H1 (cell line): Measurements from ENCODE around the gene MXRA7.

Experiments
- CBX5 ChIP-seq: fragments of 300-800, 300-1000 bp; sonication (generic); IDR thresholded peaks from 2 replicates; pipeline ENCODE4 v1.7.1; 2016; ENCODE audit warnings: antibody characterized with exemption, low read length, low read depth
- CHD2 ChIP-seq: IDR thresholded peaks from 2 replicates; pipeline ENCODE4 v1.6.1; 2012; ENCODE audit warnings: low read length, improper control_type of control experiment
- FOSL1 ChIP-seq: IDR thresholded peaks from 2 replicates; pipeline ENCODE4 v1.6.1; 2011; ENCODE audit warnings: mild to moderate bottlenecking, low read depth, low read length, moderate library complexity; ENCODE audit not compliant: insufficient read depth
- JUN ChIP-seq: IDR thresholded peaks from 2 replicates; pipeline ENCODE4 v1.6.1; 2011; ENCODE audit warnings: low read depth, mild to moderate bottlenecking, improper control_type of control experiment, low read length
- MAX ChIP-seq: IDR thresholded peaks from 2 replicates; pipeline ENCODE4 v1.6.1; 2012; ENCODE audit warnings: inconsistent platforms
- SUZ12 ChIP-seq: fragments of 200-600 bp; sonication (generic); IDR thresholded peaks from 2 replicates; pipeline ENCODE4 v1.6.1; 2012; ENCODE audit warnings: mild to moderate bottlenecking, inconsistent platforms, low read length, moderate library complexity, mixed read lengths
- YY1 ChIP-seq: IDR thresholded peaks from 2 replicates; pipeline ENCODE4 v1.6.1; 2011; ENCODE audit warnings: low read depth, mild to moderate bottlenecking, low read length
- TF ChIP-seq, protein P1 (sequence below), 3 experiments: IDR thresholded peaks; 1 replicate in 2 of 3; 2 replicates in 1 of 3; pipeline versions ENCODE4 v1.5.1 to v1.6.1; 2011; ENCODE audit warnings: low read length in 3 of 3, mild to moderate bottlenecking in 3 of 3, inconsistent platforms in 2 of 3, low read depth in 1 of 3, moderate library complexity in 1 of 3; ENCODE audit not compliant: insufficient read depth in 1 of 3; ENCODE audit errors: control extremely low read depth in 1 of 3
- TF ChIP-seq, protein P2 (sequence below): IDR thresholded peaks from 2 replicates; pipeline ENCODE4 v1.6.1; 2011; ENCODE audit warnings: low read length, improper control_type of control experiment
- TF ChIP-seq, protein P3 (sequence below): fragments of 300-600 bp; sonication (generic); IDR thresholded peaks from 2 replicates; pipeline ENCODE4 v1.7.1; 2012; ENCODE audit warnings: low read length, moderate library complexity, mild to moderate bottlenecking, inconsistent platforms; ENCODE audit not compliant: insufficient replicate concordance

GRCh38 chr17:76658242-76658662 is 52.5 kb downstream of the MXRA7 start:
- TF ChIP-seq, protein P1, sequence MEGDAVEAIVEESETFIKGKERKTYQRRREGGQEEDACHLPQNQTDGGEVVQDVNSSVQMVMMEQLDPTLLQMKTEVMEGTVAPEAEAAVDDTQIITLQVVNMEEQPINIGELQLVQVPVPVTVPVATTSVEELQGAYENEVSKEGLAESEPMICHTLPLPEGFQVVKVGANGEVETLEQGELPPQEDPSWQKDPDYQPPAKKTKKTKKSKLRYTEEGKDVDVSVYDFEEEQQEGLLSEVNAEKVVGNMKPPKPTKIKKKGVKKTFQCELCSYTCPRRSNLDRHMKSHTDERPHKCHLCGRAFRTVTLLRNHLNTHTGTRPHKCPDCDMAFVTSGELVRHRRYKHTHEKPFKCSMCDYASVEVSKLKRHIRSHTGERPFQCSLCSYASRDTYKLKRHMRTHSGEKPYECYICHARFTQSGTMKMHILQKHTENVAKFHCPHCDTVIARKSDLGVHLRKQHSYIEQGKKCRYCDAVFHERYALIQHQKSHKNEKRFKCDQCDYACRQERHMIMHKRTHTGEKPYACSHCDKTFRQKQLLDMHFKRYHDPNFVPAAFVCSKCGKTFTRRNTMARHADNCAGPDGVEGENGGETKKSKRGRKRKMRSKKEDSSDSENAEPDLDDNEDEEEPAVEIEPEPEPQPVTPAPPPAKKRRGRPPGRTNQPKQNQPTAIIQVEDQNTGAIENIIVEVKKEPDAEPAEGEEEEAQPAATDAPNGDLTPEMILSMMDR (IDR thresholded peaks at IDR 0.05; ENCODE audit: control extremely low read depth in 1 of 3, insufficient read depth in 1 of 3, low read depth in 1 of 3, low read length in 3 of 3): no peak
- TF ChIP-seq, protein P2, sequence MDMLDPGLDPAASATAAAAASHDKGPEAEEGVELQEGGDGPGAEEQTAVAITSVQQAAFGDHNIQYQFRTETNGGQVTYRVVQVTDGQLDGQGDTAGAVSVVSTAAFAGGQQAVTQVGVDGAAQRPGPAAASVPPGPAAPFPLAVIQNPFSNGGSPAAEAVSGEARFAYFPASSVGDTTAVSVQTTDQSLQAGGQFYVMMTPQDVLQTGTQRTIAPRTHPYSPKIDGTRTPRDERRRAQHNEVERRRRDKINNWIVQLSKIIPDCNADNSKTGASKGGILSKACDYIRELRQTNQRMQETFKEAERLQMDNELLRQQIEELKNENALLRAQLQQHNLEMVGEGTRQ: no peak
- TF ChIP-seq FOSL1: no peak
- TF ChIP-seq CHD2: no peak
- no peak for TF ChIP-seq YY1
- TF ChIP-seq, protein P3, sequence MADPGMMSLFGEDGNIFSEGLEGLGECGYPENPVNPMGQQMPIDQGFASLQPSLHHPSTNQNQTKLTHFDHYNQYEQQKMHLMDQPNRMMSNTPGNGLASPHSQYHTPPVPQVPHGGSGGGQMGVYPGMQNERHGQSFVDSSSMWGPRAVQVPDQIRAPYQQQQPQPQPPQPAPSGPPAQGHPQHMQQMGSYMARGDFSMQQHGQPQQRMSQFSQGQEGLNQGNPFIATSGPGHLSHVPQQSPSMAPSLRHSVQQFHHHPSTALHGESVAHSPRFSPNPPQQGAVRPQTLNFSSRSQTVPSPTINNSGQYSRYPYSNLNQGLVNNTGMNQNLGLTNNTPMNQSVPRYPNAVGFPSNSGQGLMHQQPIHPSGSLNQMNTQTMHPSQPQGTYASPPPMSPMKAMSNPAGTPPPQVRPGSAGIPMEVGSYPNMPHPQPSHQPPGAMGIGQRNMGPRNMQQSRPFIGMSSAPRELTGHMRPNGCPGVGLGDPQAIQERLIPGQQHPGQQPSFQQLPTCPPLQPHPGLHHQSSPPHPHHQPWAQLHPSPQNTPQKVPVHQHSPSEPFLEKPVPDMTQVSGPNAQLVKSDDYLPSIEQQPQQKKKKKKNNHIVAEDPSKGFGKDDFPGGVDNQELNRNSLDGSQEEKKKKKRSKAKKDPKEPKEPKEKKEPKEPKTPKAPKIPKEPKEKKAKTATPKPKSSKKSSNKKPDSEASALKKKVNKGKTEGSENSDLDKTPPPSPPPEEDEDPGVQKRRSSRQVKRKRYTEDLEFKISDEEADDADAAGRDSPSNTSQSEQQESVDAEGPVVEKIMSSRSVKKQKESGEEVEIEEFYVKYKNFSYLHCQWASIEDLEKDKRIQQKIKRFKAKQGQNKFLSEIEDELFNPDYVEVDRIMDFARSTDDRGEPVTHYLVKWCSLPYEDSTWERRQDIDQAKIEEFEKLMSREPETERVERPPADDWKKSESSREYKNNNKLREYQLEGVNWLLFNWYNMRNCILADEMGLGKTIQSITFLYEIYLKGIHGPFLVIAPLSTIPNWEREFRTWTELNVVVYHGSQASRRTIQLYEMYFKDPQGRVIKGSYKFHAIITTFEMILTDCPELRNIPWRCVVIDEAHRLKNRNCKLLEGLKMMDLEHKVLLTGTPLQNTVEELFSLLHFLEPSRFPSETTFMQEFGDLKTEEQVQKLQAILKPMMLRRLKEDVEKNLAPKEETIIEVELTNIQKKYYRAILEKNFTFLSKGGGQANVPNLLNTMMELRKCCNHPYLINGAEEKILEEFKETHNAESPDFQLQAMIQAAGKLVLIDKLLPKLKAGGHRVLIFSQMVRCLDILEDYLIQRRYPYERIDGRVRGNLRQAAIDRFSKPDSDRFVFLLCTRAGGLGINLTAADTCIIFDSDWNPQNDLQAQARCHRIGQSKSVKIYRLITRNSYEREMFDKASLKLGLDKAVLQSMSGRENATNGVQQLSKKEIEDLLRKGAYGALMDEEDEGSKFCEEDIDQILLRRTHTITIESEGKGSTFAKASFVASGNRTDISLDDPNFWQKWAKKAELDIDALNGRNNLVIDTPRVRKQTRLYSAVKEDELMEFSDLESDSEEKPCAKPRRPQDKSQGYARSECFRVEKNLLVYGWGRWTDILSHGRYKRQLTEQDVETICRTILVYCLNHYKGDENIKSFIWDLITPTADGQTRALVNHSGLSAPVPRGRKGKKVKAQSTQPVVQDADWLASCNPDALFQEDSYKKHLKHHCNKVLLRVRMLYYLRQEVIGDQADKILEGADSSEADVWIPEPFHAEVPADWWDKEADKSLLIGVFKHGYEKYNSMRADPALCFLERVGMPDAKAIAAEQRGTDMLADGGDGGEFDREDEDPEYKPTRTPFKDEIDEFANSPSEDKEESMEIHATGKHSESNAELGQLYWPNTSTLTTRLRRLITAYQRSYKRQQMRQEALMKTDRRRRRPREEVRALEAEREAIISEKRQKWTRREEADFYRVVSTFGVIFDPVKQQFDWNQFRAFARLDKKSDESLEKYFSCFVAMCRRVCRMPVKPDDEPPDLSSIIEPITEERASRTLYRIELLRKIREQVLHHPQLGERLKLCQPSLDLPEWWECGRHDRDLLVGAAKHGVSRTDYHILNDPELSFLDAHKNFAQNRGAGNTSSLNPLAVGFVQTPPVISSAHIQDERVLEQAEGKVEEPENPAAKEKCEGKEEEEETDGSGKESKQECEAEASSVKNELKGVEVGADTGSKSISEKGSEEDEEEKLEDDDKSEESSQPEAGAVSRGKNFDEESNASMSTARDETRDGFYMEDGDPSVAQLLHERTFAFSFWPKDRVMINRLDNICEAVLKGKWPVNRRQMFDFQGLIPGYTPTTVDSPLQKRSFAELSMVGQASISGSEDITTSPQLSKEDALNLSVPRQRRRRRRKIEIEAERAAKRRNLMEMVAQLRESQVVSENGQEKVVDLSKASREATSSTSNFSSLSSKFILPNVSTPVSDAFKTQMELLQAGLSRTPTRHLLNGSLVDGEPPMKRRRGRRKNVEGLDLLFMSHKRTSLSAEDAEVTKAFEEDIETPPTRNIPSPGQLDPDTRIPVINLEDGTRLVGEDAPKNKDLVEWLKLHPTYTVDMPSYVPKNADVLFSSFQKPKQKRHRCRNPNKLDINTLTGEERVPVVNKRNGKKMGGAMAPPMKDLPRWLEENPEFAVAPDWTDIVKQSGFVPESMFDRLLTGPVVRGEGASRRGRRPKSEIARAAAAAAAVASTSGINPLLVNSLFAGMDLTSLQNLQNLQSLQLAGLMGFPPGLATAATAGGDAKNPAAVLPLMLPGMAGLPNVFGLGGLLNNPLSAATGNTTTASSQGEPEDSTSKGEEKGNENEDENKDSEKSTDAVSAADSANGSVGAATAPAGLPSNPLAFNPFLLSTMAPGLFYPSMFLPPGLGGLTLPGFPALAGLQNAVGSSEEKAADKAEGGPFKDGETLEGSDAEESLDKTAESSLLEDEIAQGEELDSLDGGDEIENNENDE: no peak
- TF ChIP-seq JUN: no peak
- no peak for TF ChIP-seq MAX
- no peak for TF ChIP-seq CBX5
- no peak for TF ChIP-seq SUZ12
